ENCODE results near the gene METRNL.

DNA sequence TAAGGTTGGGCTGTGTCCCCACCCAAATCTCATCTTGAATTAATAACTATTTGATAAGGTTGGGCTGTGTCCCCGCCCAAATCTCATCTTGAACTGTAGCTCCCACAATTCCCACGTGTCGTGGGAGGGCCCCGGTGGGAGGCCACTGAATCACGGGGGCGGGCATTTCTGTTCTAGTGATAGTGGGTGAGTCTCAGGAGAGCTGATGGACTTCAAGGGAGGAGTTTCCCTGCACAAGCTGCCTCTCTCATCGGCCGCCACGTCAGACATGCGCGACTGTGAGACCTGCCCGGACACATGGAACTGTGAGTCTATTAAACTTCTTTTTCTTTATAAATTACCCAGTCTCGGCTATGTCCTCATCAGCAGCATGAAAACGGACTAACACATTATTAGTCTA is 44.9 kb upstream of the METRNL start:
- TF ChIP-seq CTCF (IDR thresholded peaks at IDR 0.05) (no peak), ZFX (IDR thresholded peaks at IDR 0.05; ENCODE audit: borderline replicate concordance) (no peak)

All from 22Rv1 (cell line).